Measurements from ENCODE around the gene SERPINA9.

The SERPINA9 gene

DNA sequence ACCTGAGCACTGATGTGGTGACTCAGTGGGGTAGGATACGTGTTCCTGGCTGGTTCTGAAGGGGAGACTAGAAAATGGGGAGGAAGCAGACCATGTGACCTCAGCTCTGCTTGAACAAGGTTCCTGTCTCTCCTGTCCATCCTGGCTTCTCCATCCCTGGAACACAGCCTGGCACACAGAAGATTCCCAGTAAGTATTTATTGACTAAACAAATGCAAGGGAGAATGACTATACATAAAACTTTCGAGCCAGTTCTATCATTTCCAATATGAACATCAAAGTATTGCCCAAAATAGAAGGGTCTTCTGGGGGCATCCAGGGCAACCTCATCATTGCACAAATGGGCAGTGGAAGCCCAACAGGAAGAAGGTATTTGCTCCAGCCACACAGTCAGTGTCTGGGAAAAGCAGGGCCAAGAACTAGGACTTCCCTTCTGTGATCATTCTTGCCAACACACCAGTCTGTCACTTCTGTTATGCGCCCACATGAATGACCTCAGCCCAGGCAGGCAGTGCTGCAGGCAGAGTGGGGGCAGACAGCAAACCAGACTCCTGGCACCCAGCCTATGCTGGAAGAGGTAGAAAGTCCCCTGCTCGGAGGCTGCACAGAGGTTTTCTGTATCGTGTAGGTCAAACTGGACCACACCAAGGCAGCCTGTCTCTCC is 5.6 kb upstream of the SERPINA9 start:
- DNase-seq (ENCODE audit: low read depth), result no peak
- no peak for TF ChIP-seq CTCF (conservative IDR thresholded peaks at IDR 0.05; ENCODE audit: low read depth, low read length)
- H3K4me3 ChIP-seq (ENCODE audit: low read depth, low read length), result no peak overlapping the region

- TF ChIP-seq CTCF (conservative IDR thresholded peaks at IDR 0.05; ENCODE audit: low read depth, low read length), result no peak
- H3K4me3 ChIP-seq (ENCODE audit: low read depth, low read length), result no peak overlapping the region
- no peak for DNase-seq (ENCODE audit: low read depth)
These were observed 4.8 kb upstream of the SERPINA9 start for GRCh38 chr14:94480809-94481208.

GRCh38 chr14:94478420-94478819 is 2.4 kb upstream of the SERPINA9 start:
- no peak for DNase-seq (ENCODE audit: low read depth)
- H3K4me3 ChIP-seq (ENCODE audit: low read depth, low read length), result no peak overlapping the region
- no peak for TF ChIP-seq CTCF (conservative IDR thresholded peaks at IDR 0.05; ENCODE audit: low read depth, low read length)

DNA sequence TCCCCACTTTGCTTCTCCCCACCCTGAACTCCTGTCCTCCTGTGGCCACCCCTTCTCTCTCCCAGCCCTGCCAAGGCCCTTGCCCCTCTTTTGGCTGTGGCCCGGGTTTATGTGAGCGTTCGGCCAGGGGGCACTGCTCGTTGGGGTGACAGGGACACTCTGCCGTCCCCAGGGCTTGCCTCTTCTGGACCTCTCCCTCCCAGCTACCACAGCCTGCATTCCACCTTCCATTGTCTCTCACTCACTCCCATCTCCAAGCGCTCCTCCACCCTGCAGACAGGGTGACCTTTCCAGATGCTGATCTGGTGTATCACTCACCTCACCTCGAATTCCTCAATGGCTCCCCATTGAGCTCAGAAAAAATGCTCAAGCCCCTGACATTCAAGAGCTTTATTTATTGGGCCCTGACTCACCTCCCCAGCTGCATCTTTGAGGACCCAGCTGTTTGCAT is 1.4 kb downstream of the SERPINA9 start:
- no peak for TF ChIP-seq CTCF (conservative IDR thresholded peaks at IDR 0.05; ENCODE audit: low read depth, low read length)
- H3K4me3 ChIP-seq (ENCODE audit: low read depth, low read length), result no peak overlapping the region
- peak; percentile 71 for DNase-seq (ENCODE audit: low read depth)

GRCh38 chr14:94473666-94474410 is 2.2 kb downstream of the SERPINA9 start:
- TF ChIP-seq CTCF (conservative IDR thresholded peaks at IDR 0.05; ENCODE audit: low read depth, low read length), result no peak
- no peak for DNase-seq (ENCODE audit: low read depth)
- H3K4me3 ChIP-seq (ENCODE audit: low read depth, low read length), result no peak overlapping the region

DNA sequence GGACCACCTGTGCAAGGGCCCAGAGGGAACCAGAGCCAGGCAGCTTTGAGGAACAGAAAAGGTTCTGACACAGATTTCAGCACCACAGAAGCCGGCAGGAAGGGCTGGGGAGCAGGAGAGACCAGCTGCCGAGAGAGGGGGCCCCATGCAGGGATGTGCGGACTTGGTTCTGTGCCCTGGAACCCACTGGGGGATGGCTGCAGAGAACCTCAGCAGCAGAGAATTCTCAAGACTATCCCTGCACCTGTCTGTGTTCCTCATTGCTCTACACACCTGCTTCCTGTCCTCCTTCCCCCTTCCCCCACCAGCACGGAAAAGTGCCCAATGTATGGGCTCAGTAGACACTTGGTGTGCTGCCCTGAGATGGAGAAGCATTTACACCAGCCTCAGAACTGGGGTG is 3.2 kb downstream of the SERPINA9 start:
- TF ChIP-seq CTCF (conservative IDR thresholded peaks at IDR 0.05; ENCODE audit: low read depth, low read length), result no peak
- H3K4me3 ChIP-seq (ENCODE audit: low read depth, low read length), result no peak overlapping the region
- no peak for DNase-seq (ENCODE audit: low read depth)

GRCh38 chr14:94471045-94471444 is 5.0 kb downstream of the SERPINA9 start:
- no peak overlapping the region for H3K4me3 ChIP-seq (ENCODE audit: low read depth, low read length)
- no peak for DNase-seq (ENCODE audit: low read depth)
- no peak for TF ChIP-seq CTCF (conservative IDR thresholded peaks at IDR 0.05; ENCODE audit: low read depth, low read length)
